ENCODE data around the gene FNDC3B. TPM values are rescaled to one million over a fixed set of nuclear protein-coding genes. Genes with fewer than 3 reads are reported as not detected.

FNDC3B gene
- total and polyA plus RNA-seq, 2 donors (not counting 3 experiments of a cell fraction or from before 2014, with no cell fraction given), result 91.6 to 295 TPM

DNA sequence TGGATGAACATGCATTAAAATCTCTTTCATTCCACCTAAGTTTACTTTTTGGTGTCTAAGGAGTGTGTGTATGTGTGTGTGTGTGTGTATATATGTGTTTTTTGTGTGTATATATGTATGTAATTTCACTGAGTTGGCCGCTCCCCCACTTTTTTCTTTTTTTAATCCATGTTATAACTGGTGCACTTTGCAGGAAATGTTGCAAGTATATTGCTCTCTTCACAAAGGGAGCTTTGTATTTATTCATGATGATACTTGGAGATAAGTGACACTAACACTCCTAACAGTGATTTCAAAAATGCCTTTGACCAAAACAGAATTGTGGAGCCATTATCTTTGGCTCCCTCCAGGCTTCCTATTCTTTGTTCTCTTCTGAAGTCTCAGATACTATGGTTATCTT, 95.8 kb downstream of the FNDC3B start:
- Histone ChIP-seq H4K20me1 (replicated peaks; ENCODE audit: control insufficient read depth, extremely low read depth, insufficient read depth, low read length) (no peaks in the 10 kb centered on the region), H3K4me1 (ENCODE audit: control insufficient read depth, extremely low read depth, insufficient read depth, low read length) (peaks cover 82% of the 10 kb centered on the region), H2AFZ (ENCODE audit: low read depth, low read length) (no peak overlapping the region), H3K27ac (ENCODE audit: insufficient read depth, low read depth, low read length) (peak overlapping the region; percentile 99), H3K9me3 (replicated peaks; ENCODE audit: control insufficient read depth, insufficient read depth, low read length) (no peaks in the 10 kb centered on the region), H3K4me2 (ENCODE audit: insufficient read depth, low read length) (no peak overlapping the region), H3K9me1 (replicated peaks; ENCODE audit: control insufficient read depth, extremely low read depth, insufficient read depth, low read length) (no peaks in the 10 kb centered on the region), H3K79me2 (ENCODE audit: control insufficient read depth, insufficient read depth, low read length) (peaks cover 68% of the 10 kb centered on the region), H3K36me3 (ENCODE audit: control insufficient read depth in 2 of 2, extremely low read depth in 1 of 2, insufficient read depth in 2 of 2, low read length in 2 of 2) (peaks cover 4 to 8% of the 10 kb centered on the region in 2 experiments), H3K4me3 (replicated peaks in 1 of 3; ENCODE audit: insufficient read depth in 1 of 3, low read depth in 1 of 3, low read length in 3 of 3) (no peak overlapping the region), H3K9ac (replicated peaks; ENCODE audit: extremely low read depth, insufficient read depth, low read length) (no peak overlapping the region), H3K27me3 (ENCODE audit: control insufficient read depth in 2 of 2, insufficient read depth in 2 of 2, low read length in 2 of 2) (no peaks in the 10 kb centered on the region)
- BruUV-seq (replicated peaks), result no TSS peak
- intact Hi-C loops (cut with micrococcal nuclease), result loop anchor here (5.0 kb wide), 1 partner anchor 182 kb away; no protein-coding TSS in a partner anchor
- FAIRE-seq, result peak; percentile 69
- ChIA-PET POLR2A (no interaction called here), CTCF (no interaction called here)
- TF ChIP-seq POLR2AphosphoS5 (IDR thresholded peaks at IDR 0.05; ENCODE audit: insufficient read depth, low read depth, low read length) (no peak), GATA2 (IDR thresholded peaks at IDR 0.05; ENCODE audit: insufficient read depth, insufficient read length, low read depth, low read length) (no peak), FOS (IDR thresholded peaks at IDR 0.05; ENCODE audit: borderline replicate concordance, insufficient read depth, low read length) (no peak), EZH2 (IDR thresholded peaks at IDR 0.05; ENCODE audit: borderline replicate concordance, low read depth, low read length, severe bottlenecking) (no peak), JUN (IDR thresholded peaks at IDR 0.05; ENCODE audit: borderline replicate concordance, insufficient read depth, insufficient read length, low read depth) (no peak), POLR2A (IDR thresholded peaks at IDR 0.05; ENCODE audit: low read depth, low read length) (no peak), MYC (IDR thresholded peaks at IDR 0.05; ENCODE audit: low read depth, low read length) (no peak)
- TF ChIP-seq, protein P1, sequence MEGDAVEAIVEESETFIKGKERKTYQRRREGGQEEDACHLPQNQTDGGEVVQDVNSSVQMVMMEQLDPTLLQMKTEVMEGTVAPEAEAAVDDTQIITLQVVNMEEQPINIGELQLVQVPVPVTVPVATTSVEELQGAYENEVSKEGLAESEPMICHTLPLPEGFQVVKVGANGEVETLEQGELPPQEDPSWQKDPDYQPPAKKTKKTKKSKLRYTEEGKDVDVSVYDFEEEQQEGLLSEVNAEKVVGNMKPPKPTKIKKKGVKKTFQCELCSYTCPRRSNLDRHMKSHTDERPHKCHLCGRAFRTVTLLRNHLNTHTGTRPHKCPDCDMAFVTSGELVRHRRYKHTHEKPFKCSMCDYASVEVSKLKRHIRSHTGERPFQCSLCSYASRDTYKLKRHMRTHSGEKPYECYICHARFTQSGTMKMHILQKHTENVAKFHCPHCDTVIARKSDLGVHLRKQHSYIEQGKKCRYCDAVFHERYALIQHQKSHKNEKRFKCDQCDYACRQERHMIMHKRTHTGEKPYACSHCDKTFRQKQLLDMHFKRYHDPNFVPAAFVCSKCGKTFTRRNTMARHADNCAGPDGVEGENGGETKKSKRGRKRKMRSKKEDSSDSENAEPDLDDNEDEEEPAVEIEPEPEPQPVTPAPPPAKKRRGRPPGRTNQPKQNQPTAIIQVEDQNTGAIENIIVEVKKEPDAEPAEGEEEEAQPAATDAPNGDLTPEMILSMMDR (IDR thresholded peaks at IDR 0.05; ENCODE audit: extremely low read depth in 1 of 2, insufficient read depth in 1 of 2, low read depth in 1 of 2, low read length in 2 of 2), result no peak
- TF ChIP-seq, protein P2, sequence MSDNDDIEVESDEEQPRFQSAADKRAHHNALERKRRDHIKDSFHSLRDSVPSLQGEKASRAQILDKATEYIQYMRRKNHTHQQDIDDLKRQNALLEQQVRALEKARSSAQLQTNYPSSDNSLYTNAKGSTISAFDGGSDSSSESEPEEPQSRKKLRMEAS (IDR thresholded peaks at IDR 0.05; ENCODE audit: insufficient read depth, insufficient read length), result no peak
- dilution Hi-C loops (cut with MboI; ENCODE audit: extremely low pct_ligation_motif_present, low sequenced_read_pairs), result no loop called here
- DNase-seq (ENCODE audit: low read depth, low spot score), result peak; percentile 47
